Ishikawa (cell line): ENCODE results near the gene ANKRD28.

Experiments used
- CEBPB ChIP-seq: IDR thresholded peaks from 2 replicates; pipeline ENCODE4 v1.6.1; 2012
- CREB1 ChIP-seq: IDR thresholded peaks from 2 replicates; pipeline ENCODE4 v1.6.1; 2012; ENCODE audit warnings: low read depth
- EP300 ChIP-seq: IDR thresholded peaks from 2 replicates; pipeline ENCODE4 v1.6.1; 2012; ENCODE audit warnings: borderline replicate concordance
- FOXM1 ChIP-seq: IDR thresholded peaks from 2 replicates; pipeline ENCODE4 v1.6.1; 2012; ENCODE audit warnings: low read depth, borderline replicate concordance
- MAX ChIP-seq: IDR thresholded peaks from 2 replicates; pipeline ENCODE4 v1.6.1; 2012
- NFIC ChIP-seq: IDR thresholded peaks from 2 replicates; pipeline ENCODE4 v1.6.1; 2012
- RAD21 ChIP-seq: IDR thresholded peaks from 2 replicates; pipeline ENCODE4 v1.6.1; 2012; ENCODE audit warnings: low read depth
- TAF1 ChIP-seq: IDR thresholded peaks from 2 replicates; pipeline ENCODE4 v1.6.1; 2012; ENCODE audit warnings: low read depth, mild to moderate bottlenecking
- TCF12 ChIP-seq: IDR thresholded peaks from 2 replicates; pipeline ENCODE4 v1.6.1; 2012; ENCODE audit warnings: low read depth
- TEAD4 ChIP-seq: IDR thresholded peaks from 2 replicates; pipeline ENCODE4 v1.6.1; 2012
- USF1 ChIP-seq: IDR thresholded peaks from 2 replicates; pipeline ENCODE4 v1.6.1; 2012
- YY1 ChIP-seq: IDR thresholded peaks from 2 replicates; pipeline ENCODE4 v1.6.1; 2012; ENCODE audit warnings: low read depth
- ZBTB7A ChIP-seq: IDR thresholded peaks from 2 replicates; pipeline ENCODE4 v1.6.1; 2012; ENCODE audit warnings: low read depth
- TF ChIP-seq, protein P1 (sequence below): IDR thresholded peaks from 2 replicates; pipeline ENCODE4 v1.6.1; 2012; ENCODE audit warnings: low read depth, mild to moderate bottlenecking

DNA sequence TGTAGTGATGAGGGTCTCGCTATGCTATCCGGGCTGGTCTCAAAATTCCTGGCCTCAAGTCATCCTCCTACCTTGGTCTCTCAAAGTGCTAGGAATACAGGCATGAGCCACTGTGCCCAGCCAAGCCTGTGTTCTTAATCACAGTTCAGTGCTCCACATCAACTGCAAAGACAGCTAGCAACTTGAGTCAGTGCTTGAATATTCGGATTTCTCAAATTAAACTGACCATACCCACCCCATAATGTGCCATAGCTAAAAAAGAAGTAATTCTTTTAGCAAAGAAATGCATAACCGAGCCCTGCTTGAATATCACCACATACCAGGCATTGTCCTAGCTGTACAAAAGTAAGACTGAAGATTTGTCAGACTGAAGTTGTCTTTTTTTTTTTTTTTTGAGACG lies 107.0 kb downstream of the ANKRD28 start:
- TF ChIP-seq MAX (no peak), CEBPB (no peak), TEAD4 (no peak), TCF12 (no peak), TAF1 (no peak), CREB1 (no peak), FOXM1 (no peak), EP300 (no peak), YY1 (no peak), RAD21 (no peak), ZBTB7A (no peak), NFIC (no peak), USF1 (no peak)
- TF ChIP-seq, protein P1, sequence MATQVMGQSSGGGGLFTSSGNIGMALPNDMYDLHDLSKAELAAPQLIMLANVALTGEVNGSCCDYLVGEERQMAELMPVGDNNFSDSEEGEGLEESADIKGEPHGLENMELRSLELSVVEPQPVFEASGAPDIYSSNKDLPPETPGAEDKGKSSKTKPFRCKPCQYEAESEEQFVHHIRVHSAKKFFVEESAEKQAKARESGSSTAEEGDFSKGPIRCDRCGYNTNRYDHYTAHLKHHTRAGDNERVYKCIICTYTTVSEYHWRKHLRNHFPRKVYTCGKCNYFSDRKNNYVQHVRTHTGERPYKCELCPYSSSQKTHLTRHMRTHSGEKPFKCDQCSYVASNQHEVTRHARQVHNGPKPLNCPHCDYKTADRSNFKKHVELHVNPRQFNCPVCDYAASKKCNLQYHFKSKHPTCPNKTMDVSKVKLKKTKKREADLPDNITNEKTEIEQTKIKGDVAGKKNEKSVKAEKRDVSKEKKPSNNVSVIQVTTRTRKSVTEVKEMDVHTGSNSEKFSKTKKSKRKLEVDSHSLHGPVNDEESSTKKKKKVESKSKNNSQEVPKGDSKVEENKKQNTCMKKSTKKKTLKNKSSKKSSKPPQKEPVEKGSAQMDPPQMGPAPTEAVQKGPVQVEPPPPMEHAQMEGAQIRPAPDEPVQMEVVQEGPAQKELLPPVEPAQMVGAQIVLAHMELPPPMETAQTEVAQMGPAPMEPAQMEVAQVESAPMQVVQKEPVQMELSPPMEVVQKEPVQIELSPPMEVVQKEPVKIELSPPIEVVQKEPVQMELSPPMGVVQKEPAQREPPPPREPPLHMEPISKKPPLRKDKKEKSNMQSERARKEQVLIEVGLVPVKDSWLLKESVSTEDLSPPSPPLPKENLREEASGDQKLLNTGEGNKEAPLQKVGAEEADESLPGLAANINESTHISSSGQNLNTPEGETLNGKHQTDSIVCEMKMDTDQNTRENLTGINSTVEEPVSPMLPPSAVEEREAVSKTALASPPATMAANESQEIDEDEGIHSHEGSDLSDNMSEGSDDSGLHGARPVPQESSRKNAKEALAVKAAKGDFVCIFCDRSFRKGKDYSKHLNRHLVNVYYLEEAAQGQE: no peak
